Epithelial cell of esophagus (primary cell): ENCODE results near the gene TGFB2.

Source experiments
- DNase-seq: peaks from one replicate; pipeline ENCODE4 v3.0.0; 2010; ENCODE audit warnings: low read depth
- H3K4me3 ChIP-seq: 2 replicates; pipeline ENCODE4 v1.5.1; 2011; ENCODE audit warnings: mild to moderate bottlenecking, low read length, control low read depth
- TF ChIP-seq, protein P1 (sequence below): IDR thresholded peaks from 2 replicates; pipeline ENCODE4 v1.5.1; 2011; ENCODE audit warnings: low read depth, mild to moderate bottlenecking, low read length, control low read depth, inconsistent platforms; ENCODE audit not compliant: insufficient read depth; ENCODE audit errors: missing control alignments

TGFB2 gene

DNA sequence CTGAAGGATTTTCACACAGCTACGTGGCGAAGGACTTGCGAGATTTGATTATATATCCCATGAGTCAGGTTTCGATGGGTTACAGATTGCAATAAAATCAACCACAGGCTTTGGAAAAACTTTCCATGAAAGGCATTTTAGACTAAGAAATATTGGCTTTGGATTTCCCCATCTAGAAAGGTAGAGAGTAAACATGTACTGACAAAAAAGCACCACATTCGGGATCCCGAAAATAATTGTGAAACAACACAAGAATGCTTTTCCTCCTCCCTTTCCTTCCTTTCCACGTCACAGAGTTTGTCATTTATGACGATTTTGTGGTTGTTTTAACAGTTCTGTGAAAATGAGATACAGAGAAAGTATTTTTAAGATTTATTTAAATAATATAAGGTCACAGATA lies 38.5 kb downstream of the TGFB2 start:
- TF ChIP-seq, protein P1, sequence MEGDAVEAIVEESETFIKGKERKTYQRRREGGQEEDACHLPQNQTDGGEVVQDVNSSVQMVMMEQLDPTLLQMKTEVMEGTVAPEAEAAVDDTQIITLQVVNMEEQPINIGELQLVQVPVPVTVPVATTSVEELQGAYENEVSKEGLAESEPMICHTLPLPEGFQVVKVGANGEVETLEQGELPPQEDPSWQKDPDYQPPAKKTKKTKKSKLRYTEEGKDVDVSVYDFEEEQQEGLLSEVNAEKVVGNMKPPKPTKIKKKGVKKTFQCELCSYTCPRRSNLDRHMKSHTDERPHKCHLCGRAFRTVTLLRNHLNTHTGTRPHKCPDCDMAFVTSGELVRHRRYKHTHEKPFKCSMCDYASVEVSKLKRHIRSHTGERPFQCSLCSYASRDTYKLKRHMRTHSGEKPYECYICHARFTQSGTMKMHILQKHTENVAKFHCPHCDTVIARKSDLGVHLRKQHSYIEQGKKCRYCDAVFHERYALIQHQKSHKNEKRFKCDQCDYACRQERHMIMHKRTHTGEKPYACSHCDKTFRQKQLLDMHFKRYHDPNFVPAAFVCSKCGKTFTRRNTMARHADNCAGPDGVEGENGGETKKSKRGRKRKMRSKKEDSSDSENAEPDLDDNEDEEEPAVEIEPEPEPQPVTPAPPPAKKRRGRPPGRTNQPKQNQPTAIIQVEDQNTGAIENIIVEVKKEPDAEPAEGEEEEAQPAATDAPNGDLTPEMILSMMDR: no peak
- H3K4me3 ChIP-seq: no peak overlapping the region

DNA sequence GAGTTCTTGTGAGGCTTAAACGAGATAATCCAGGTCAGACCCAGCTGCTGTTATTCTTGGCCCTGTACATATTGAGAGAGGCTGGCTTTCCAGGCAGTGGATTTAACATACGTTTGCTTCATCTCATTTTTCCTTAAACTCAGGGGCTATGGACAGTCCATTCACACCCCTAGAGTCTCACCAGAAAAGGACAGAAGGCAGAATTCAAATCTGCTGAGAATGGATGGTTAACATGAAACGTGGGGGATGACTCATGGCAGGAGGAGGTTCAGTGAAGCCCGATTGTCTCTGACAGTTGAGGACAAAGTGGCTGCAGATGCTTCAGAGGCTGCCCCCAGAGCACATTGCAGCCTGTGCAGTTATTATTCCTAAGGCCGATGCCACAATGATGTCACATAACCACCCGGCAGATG lies 39.5 kb downstream of the TGFB2 start:
- TF ChIP-seq, protein P1: no peak
- H3K4me3 ChIP-seq: no peak overlapping the region
- no peak for DNase-seq

More for the DNA sequence above, 38.5 kb downstream of the TGFB2 start:
- no peak for DNase-seq

DNA sequence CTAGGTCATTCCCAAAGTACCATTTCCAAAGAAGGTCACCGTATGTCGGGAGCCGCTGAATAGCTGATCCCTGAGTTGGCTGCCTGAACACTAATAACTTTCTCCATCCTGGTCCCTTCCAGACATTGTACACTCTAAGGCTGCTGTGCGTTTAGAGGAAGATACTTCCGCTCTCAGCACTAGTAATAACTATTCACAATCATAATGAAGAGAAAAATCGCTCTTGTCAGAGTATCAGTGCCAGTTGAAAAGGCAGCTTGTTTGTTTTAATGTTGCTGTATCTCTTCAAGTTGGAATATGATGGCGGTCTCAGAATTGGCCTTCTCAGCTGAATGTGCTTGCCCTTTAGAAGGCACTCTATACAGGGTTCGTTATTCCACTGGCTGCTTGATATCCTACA lies 43.5 kb downstream of the TGFB2 start:
- DNase-seq: no peak
- TF ChIP-seq, protein P1: no peak
- H3K4me3 ChIP-seq: no peak overlapping the region

DNA sequence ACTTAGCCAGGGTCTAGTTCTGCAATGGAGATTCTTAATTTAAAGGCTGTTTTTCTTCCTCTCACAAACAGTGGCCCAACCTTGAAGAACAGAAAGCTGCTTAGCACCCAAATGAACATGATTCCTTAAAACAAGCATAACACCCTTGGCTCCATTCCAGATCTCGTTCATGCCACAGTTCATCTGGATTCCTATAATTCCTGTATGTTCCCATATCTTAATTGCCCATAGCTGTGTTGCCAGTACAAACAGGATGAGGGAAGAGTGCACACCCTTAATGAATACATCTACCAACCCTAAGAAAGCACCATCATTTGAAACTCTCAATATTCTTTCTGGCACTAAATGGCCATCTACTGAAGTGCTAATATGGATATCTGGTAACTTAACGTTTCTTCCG lies 45.5 kb downstream of the TGFB2 start:
- H3K4me3 ChIP-seq: no peak overlapping the region
- TF ChIP-seq, protein P1: no peak
- DNase-seq: peak; percentile 36

DNA sequence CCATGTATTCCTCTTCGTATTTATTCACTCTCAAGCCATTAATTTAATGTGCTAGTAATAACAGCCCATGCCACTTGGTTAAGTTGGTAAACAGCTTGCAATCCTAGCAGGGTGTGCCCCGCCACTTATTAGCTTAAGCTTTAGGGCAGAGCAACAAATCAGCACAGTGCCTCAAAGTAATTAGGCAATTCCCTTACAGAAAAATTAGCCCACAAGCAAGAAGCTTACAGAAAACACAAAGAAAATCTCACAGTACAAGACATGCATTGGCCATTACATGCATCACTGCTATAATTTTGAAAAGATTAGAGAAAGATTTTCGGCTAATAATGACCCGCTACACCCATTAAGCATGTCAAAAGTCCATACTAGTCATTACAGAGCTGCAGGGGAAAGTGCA lies 47.6 kb downstream of the TGFB2 start:
- no peak for DNase-seq
- TF ChIP-seq, protein P1: no peak
- no peak overlapping the region for H3K4me3 ChIP-seq

DNA sequence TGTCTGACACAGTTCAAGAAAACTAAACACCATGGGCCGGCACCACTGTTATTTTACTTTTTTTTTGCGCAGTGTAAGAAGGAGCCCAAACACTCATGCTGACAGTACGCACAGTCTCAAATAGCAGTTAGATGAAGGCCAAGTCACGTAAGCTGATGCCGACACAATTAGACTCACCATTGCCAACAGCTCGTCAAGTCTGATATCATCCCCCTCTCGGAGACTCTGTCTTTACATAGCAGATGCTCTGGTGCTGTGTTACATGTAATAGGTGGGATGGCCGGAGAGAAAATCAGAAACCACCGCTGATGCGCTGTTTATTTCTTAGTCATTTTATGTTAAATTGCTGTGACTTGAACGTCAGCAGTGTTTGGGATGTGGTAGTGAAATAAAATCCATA lies 49.3 kb downstream of the TGFB2 start:
- no peak for DNase-seq
- no peak overlapping the region for H3K4me3 ChIP-seq
- TF ChIP-seq, protein P1: no peak

DNA sequence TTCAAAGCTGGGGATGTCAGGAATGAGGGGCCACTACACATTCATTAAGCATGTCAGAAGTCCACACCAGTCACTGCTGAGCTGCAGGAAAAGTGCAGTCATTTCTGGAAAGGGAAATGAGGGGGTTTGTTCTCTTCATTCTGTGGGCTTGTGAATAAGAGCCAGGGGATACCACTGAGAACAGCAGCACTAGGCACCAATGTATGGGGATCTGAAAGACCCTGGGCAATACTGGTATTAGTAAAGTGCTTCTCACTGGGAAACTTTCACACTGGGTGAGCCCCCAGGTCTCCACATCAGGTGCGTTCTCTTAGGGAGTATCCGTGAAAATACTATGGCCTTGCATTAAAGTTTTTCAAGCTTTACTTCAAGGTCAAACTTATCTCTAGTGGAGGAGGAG lies 49.9 kb downstream of the TGFB2 start:
- TF ChIP-seq, protein P1: no peak
- no peak for DNase-seq
- no peak overlapping the region for H3K4me3 ChIP-seq
